Endothelial cell of hepatic sinusoid (primary cell): ENCODE data around the gene CEBPG.

Experiments
- in situ Hi-C: cut with HindIII; loops from 2 replicates; pipeline ENCODE4 v1.10.0; 2017; ENCODE audit warnings: low sequenced_read_pairs

CEBPG gene

GRCh38 chr19:33414667-33415605, 41.4 kb downstream of the CEBPG start:
- in situ Hi-C loops, result loop anchor here (5.0 kb wide), 5 partner anchors 117 to 352 kb away; no protein-coding TSS in a partner anchor

- in situ Hi-C loops, result loop anchor here (5.0 kb wide), 5 partner anchors 116 to 351 kb away; no protein-coding TSS in a partner anchor
These were observed 43.1 kb downstream of the CEBPG start for GRCh38 chr19:33416307-33417215.

- in situ Hi-C loops, result loop anchor here (5.0 kb wide), 5 partner anchors 115 to 350 kb away; no protein-coding TSS in a partner anchor
These were observed 44.2 kb downstream of the CEBPG start for GRCh38 chr19:33417751-33418150.

GRCh38 chr19:33418461-33418860, 45.0 kb downstream of the CEBPG start:
- in situ Hi-C loops, result loop anchor here (5.0 kb wide), 5 partner anchors 114 to 349 kb away; no protein-coding TSS in a partner anchor

- in situ Hi-C loops, result loop anchor here (5.0 kb wide), 5 partner anchors 113 to 348 kb away; no protein-coding TSS in a partner anchor
These were observed 45.6 kb downstream of the CEBPG start for GRCh38 chr19:33418871-33419787.

GRCh38 chr19:33419788-33420130, 46.2 kb downstream of the CEBPG start:
- in situ Hi-C loops, result loop anchor here (5.0 kb wide), 5 partner anchors 113 to 348 kb away; no protein-coding TSS in a partner anchor

GRCh38 chr19:33420821-33421220, 47.3 kb downstream of the CEBPG start:
- in situ Hi-C loops, result no loop called here

- in situ Hi-C loops, result no loop called here
These were observed 47.9 kb downstream of the CEBPG start for GRCh38 chr19:33421368-33421767.

GRCh38 chr19:33422369-33423180, 49.1 kb downstream of the CEBPG start:
- in situ Hi-C loops, result no loop called here

- in situ Hi-C loops, result no loop called here
These were observed 50.7 kb downstream of the CEBPG start for GRCh38 chr19:33424181-33424580.

GRCh38 chr19:33426621-33427361, 53.3 kb downstream of the CEBPG start:
- in situ Hi-C loops, result no loop called here

GRCh38 chr19:33427801-33428626, 54.5 kb downstream of the CEBPG start:
- in situ Hi-C loops, result no loop called here

GRCh38 chr19:33428627-33429125, 55.2 kb downstream of the CEBPG start:
- in situ Hi-C loops, result no loop called here

- in situ Hi-C loops, result no loop called here
These were observed 56.6 kb downstream of the CEBPG start for GRCh38 chr19:33429891-33430673.

GRCh38 chr19:33430674-33431277, 57.3 kb downstream of the CEBPG start:
- in situ Hi-C loops, result no loop called here

GRCh38 chr19:33432015-33432414, 58.5 kb downstream of the CEBPG start:
- in situ Hi-C loops, result no loop called here
